Measurements from ENCODE around the gene VMP1. TPM values are rescaled to one million over a fixed set of nuclear protein-coding genes. Genes with fewer than 3 reads are reported as not detected.
A peak's percentile ranks its signal among the peaks of the same experiment; 100 is the strongest.

VMP1 gene
- total and polyA plus RNA-seq, 2 of the 13 experiments (the other 11 are each of a cell fraction or from before 2014, with no cell fraction given): 186 to 271 TPM

GRCh38 chr17:59842901-59843652 lies 135.6 kb downstream of the VMP1 start (continued):
- no peak for TF ChIP-seq ZSCAN9 (CRISPR knock-in tag; IDR thresholded peaks at IDR 0.05; ENCODE audit: borderline replicate concordance)
- no peak for TF ChIP-seq MAFK (conservative IDR thresholded peaks at IDR 0.05 in 1 of 2, IDR thresholded peaks at IDR 0.05 in 1 of 2; ENCODE audit: low read length in 2 of 2)
- TF ChIP-seq PBX2 (CRISPR knock-in tag; IDR thresholded peaks at IDR 0.05): no peak
- peak; percentile 34; the same call in 1 of the 2 replicates for TF ChIP-seq ZBTB25 (CRISPR knock-in tag; IDR thresholded peaks at IDR 0.05)
- TF ChIP-seq SALL1 (CRISPR knock-in tag; IDR thresholded peaks at IDR 0.05): peak; percentile 81
- no peak for TF ChIP-seq ZBTB2 (CRISPR knock-in tag; IDR thresholded peaks at IDR 0.05; ENCODE audit: low read depth)
- no peak for TF ChIP-seq HNRNPLL (IDR thresholded peaks at IDR 0.05; ENCODE audit: low read depth, low read length, poor library complexity, severe bottlenecking)
- TF ChIP-seq ZBTB39 (CRISPR knock-in tag; IDR thresholded peaks at IDR 0.05): 0 out of 2 replicates have a peak, but pooled peaks have one; percentile 38
- peak; percentile 93 for TF ChIP-seq MYPOP (CRISPR knock-in tag; IDR thresholded peaks at IDR 0.05)
- TF ChIP-seq ZNF678 (CRISPR knock-in tag; IDR thresholded peaks at IDR 0.05): 0 out of 2 replicates have a peak, but pooled peaks have one; percentile 42
- no peak; the same call in 1 of the 2 replicates for TF ChIP-seq NFATC3 (CRISPR knock-in tag; IDR thresholded peaks at IDR 0.05)
- peak; percentile 88; the same call in 1 of the 2 replicates for TF ChIP-seq ETV6 (CRISPR knock-in tag; conservative IDR thresholded peaks at IDR 0.05)
- no peak; the same call in 1 of the 2 replicates for TF ChIP-seq ZBTB43 (CRISPR knock-in tag; conservative IDR thresholded peaks at IDR 0.05)
- TF ChIP-seq PRMT3 (CRISPR knock-in tag; IDR thresholded peaks at IDR 0.05; ENCODE audit: borderline replicate concordance, low read depth): peak; percentile 78
- TF ChIP-seq ZNF18 (CRISPR knock-in tag; IDR thresholded peaks at IDR 0.05; ENCODE audit: insufficient replicate concordance): peak; percentile 78
- no peak for TF ChIP-seq ARID2 (CRISPR knock-in tag; IDR thresholded peaks at IDR 0.05; ENCODE audit: borderline replicate concordance)
- TF ChIP-seq RBM22 (optimal IDR thresholded peaks at IDR 0.05; ENCODE audit: low read length): peak; percentile 100
